Lower leg skin (tissue), 4 donors: ENCODE results near the gene SLC39A11. TPM values are rescaled to one million over a fixed set of nuclear protein-coding genes. Genes with fewer than 3 reads are reported as not detected.

ENCODE experiments used
- DNase-seq, 2 donors: peaks; one replicate each; pipeline ENCODE4 v3.0.0-alpha.2; 2019; ENCODE audit warnings: low spot score in 2 of 2
- H3K4me3 ChIP-seq: fragments of 200-600 bp; sonication (generic); 2 replicates; pipeline ENCODE4 v1.5.1; 2017; ENCODE audit warnings: mild to moderate bottlenecking, low read depth; ENCODE audit not compliant: poor library complexity, severe bottlenecking
- CTCF ChIP-seq, 3 donors: fragments of 450-650 bp; IDR thresholded peaks; one replicate each; pipeline ENCODE4 v1.5.1; 2016; ENCODE audit warnings: antibody characterized with exemption in 3 of 3, mild to moderate bottlenecking in 3 of 3, moderate library complexity in 2 of 3
- POLR2A ChIP-seq, 2 donors: fragments of 450-650 bp; IDR thresholded peaks; one replicate each; pipeline ENCODE4 v1.6.1; 2016 to 2017; ENCODE audit warnings: antibody characterized with exemption in 2 of 2, mild to moderate bottlenecking in 1 of 2, moderate library complexity in 1 of 2
- WGBS, 2 donors: methylation state at CpG; one replicate each; pipeline ENCODE4 v1.1.5; 2018; 5-methylcytosine and 5-hydroxymethylcytosine counted together
- intact Hi-C: fragments of 100-400 bp; cut with DNase I; formaldehyde crosslinking; loops from one replicate; pipeline ENCODE4 v1.15.0; 2023; ENCODE audit warnings: low total_unique reads
- total RNA-seq, 4 donors: library from RNA; depleted of rRNA; stranded (reverse); fragments of >200 nt; gene quantifications; one replicate each; pipeline ENCODE4 v1.1.0, GENCODE V29; 2016

Gene SLC39A11
- total RNA-seq, 4 donors from 2014 or later: 41.6 to 59.0 (median 47.1) TPM

- WGBS, 2 donors: 47 to 51% methylated on average over 8 of the region's 8 CpGs
Measured at GRCh38 chr17:73043686-73044581, 48.6 kb downstream of the SLC39A11 start.

GRCh38 chr17:73042809-73043685 lies 49.4 kb downstream of the SLC39A11 start:
- WGBS, 2 donors: 45% methylated on average over 7 of the region's 7 CpGs
- DNase-seq: peak; percentile 20 to 73
- TF ChIP-seq CTCF (IDR thresholded peaks at IDR 0.05) (no peak), POLR2A (IDR thresholded peaks at IDR 0.05) (no peak)
- H3K4me3 ChIP-seq: no peak overlapping the region
- intact Hi-C loops: no loop called here

More at GRCh38 chr17:73043686-73044581, 48.6 kb downstream of the SLC39A11 start:
- no peak overlapping the region for H3K4me3 ChIP-seq
- TF ChIP-seq POLR2A (IDR thresholded peaks at IDR 0.05): no peak
- no peak for DNase-seq
- intact Hi-C loops: no loop called here

- TF ChIP-seq POLR2A (IDR thresholded peaks at IDR 0.05) (no peak), CTCF (IDR thresholded peaks at IDR 0.05) (no peak)
- no peak overlapping the region for H3K4me3 ChIP-seq
- DNase-seq: no peak
- intact Hi-C loops: no loop called here
- WGBS, 2 donors: 74 to 89% methylated on average over 5 of the region's 5 CpGs
Measured at GRCh38 chr17:73042225-73042624, 50.3 kb downstream of the SLC39A11 start.

GRCh38 chr17:73039282-73039681 lies 53.2 kb downstream of the SLC39A11 start:
- 92 to 96% methylated on average over 9 of the region's 9 CpGs for WGBS, 2 donors
- no peak for TF ChIP-seq POLR2A (IDR thresholded peaks at IDR 0.05)
- no peak for TF ChIP-seq CTCF (IDR thresholded peaks at IDR 0.05)
- DNase-seq: peak in 1 of 2 donors; percentile 31
- intact Hi-C loops: no loop called here
- no peak overlapping the region for H3K4me3 ChIP-seq

- no peak overlapping the region for H3K4me3 ChIP-seq
- WGBS, 2 donors: 80 to 86% methylated on average over 8 of the region's 8 CpGs
- DNase-seq: no peak
- TF ChIP-seq CTCF (IDR thresholded peaks at IDR 0.05) (no peak), POLR2A (IDR thresholded peaks at IDR 0.05) (no peak)
- intact Hi-C loops: no loop called here
Measured at GRCh38 chr17:73031472-73031871, 61.0 kb downstream of the SLC39A11 start.

- 85% methylated on average over 4 of the region's 4 CpGs for WGBS, 2 donors
Measured at GRCh38 chr17:73030995-73031394, 61.5 kb downstream of the SLC39A11 start.

More at GRCh38 chr17:73030995-73031394, 61.5 kb downstream of the SLC39A11 start:
- H3K4me3 ChIP-seq: no peak overlapping the region
- TF ChIP-seq CTCF (IDR thresholded peaks at IDR 0.05) (no peak), POLR2A (IDR thresholded peaks at IDR 0.05) (no peak)
- no peak for DNase-seq
- intact Hi-C loops: no loop called here
